Stimulated activated CD8-positive, alpha-beta memory T cell treated with anti-CD3 and anti-CD28 coated beads, Interleukin-7, amount 100 ng/mL, for 1 hour (primary cell): ENCODE results near the gene AVPI1.
"Not testable (repeated sequence)": the region's sequence is repeated elsewhere in the genome, so short reads cannot be mapped to it uniquely, and the experiment has no call there.

Experiments
- DNase-seq, 2 donors: peaks; one replicate each; pipeline ENCODE4 v3.0.0-alpha.2; 2020; ENCODE audit warnings: low read depth in 2 of 2

Gene AVPI1

GRCh38 chr10:97640868-97641811, 45.9 kb downstream of the AVPI1 start:
- DNase-seq: no peak

GRCh38 chr10:97640174-97640867, 46.7 kb downstream of the AVPI1 start, which contains the start of gene PI4K2A:
Gene PI4K2A, plus strand, starts transcription at chr10:97640671. Its CDS starts 72 bp downstream, at chr10:97640743.
- DNase-seq: peak; percentile 95 to 96

GRCh38 chr10:97639090-97639489, 48.0 kb downstream of the AVPI1 start:
- DNase-seq: not testable (repeated sequence)

DNA sequence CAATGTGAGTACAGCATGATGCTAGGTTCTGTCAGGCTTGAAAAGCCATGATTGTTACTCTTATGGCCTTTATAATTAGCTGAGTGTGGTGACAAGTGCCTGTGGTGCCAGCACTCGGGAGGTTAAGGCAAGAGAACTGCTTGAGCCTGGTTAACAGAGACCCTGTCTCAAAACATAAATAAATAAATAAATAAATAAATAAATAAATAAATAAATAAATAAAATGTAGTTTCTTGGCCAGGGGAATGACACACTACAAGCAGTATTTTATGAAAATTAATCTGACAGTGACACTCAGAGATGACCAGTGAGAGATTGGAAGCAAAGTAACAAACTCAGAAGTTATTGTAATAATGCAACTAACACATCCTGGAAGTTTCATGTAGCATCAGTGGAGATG, 51.5 kb downstream of the AVPI1 start:
- DNase-seq: no peak

DNA sequence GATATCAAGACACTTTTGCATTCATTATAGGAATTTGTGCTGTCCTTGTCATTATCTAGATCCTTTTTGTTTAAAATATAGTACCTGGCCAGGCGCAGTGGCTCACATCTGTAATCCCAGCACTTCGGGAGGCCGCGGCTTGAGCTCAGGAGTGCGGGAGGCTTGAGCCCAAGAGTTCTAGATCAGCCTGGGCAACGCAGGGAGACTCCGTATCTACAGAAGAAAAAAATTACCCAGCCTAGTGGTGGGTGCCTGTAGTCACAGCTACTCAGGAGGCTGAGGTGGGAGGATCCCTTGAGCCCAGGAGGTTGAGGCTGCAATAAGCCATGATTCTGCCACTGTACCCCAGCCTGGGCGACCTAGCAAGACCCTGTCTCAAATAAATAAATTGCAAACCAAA, 53.1 kb downstream of the AVPI1 start:
- no peak for DNase-seq

DNA sequence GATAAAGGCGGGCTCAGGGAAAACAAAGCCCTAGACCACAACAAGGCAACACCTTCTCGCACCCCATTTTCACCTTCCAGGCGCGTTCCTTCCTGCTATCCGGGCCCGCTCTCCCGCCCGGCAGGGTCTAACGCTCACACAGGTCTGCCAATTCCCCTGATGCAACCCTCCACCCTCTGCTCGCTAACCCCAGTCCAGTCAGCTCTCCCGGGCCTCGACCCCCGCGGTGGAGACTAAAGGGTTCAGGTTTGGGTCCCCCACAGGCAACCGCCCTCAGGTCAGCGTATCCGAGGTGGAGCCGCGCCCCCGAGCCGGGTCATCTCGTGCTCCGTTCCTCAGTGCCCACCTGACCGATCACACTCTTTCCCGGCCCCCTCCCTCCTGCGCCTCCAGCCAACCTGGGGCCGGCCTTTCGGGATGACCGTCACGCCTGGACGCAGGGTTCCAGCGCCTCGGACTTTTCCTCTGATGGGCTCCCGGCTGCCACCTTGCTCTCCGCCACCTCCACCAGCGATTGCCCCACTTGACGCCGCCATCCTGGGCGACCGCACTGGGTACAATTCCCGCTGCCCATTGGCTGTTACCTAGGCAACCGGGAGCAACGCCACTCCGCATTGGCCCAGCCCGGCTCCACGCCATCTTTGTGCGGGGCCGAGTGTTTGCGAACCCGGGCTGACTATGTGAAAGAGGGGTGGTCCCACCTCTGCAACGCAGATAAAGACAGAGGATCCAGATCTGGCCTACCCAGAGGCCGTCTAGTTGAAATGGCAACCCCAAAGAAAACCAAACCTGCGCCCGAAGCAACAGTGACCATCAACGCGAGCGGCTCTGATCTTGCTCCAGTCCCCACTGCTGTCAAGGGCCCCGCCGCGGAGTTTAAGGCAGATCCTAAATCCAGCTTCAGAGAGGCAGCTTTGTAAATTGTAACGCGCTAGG, 53.8 kb downstream of the AVPI1 start, which contains the start of gene MORN4:
Gene MORN4, minus strand, starts transcription at position 552 of the 936 bp plus-strand sequence. CDS start 13,847 bp downstream, outside the sequence.
- DNase-seq: peak; percentile 80 to 81

DNA sequence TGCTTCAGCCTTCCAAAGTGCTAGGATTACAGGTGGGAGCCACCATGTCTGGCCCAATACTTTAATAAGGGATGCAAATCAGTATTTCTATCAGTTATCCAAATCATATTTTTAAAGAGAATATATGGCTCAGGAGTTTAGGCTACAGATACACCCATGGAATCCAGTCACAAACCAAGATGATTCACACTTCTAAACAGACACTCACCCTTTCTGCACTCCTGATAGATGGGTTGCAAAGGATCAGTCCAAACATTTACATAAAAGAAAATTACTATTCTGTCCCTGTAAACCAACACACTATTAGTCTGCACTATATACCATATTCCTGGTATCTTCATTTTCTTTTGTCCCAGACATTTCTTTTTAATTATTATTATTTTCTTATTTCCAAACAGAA, 55.9 kb downstream of the AVPI1 start:
- no peak for DNase-seq

GRCh38 chr10:97629289-97629688, 57.8 kb downstream of the AVPI1 start:
- no peak for DNase-seq

DNA sequence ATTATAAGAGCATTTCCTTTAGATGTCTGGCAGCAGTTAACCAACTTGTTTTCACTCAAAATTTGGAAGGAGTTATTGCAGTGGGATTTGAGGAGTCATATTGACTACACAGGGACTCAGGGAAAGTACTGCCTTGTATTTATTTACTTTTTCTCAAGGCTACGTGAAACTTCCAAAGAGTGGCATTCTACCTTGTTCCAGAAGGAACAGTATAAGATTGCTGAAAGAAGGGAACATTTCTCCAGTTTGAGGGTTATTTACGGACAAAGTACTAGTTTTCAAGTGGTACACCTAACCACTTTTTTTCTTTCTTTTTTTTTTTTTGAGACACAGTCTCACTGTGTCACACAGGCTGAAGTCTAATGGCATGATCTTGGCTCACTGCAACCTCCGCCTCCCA, 58.8 kb downstream of the AVPI1 start:
- no peak for DNase-seq

DNA sequence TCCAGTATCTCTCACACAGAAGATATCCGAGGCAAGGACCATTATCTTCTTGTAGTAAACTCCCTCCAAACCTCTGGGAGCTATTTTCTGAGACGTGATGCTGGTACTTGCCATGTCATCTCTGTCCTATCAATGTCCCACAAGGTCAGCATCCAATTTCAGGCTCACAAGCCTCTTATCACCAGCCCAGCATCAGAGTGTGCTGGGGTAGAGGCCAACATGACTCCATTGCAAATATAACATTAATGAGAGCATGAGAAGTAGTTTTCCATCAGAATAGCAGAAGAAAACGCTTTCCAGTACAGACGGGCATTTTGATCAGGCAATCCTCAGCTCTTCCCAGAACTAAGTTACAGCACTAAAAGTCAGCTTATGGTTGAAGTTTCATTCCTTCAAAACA, 59.3 kb downstream of the AVPI1 start:
- DNase-seq: no peak
